C1 segment of cervical spinal cord (tissue), 14 donors: ENCODE measurements around the gene HEPHL1.
"Not testable (repeated sequence)": the region's sequence is repeated elsewhere in the genome, so short reads cannot be mapped to it uniquely, and the experiment has no call there.

Experiments
- DNase-seq, 14 donors: peaks; one replicate each; lab custom pipeline; 2025; lab: John Stamatoyannopoulos, UW

HEPHL1 gene

GRCh38 chr11:94020777-94021481 lies at the start of gene HEPHL1:
Gene HEPHL1 (plus strand): TSS chr11:94021354. CDS start chr11:94021369, 15 bp downstream.
- no peak for DNase-seq

GRCh38 chr11:93972790-93973189 lies 48.4 kb upstream of the HEPHL1 start:
- no peak for DNase-seq

- DNase-seq: not testable (repeated sequence)
Observed at GRCh38 chr11:93973322-93974051, 47.7 kb upstream of the HEPHL1 start.

GRCh38 chr11:93974759-93975158 lies 46.4 kb upstream of the HEPHL1 start:
- DNase-seq: no peak

GRCh38 chr11:93976577-93977254 lies 44.4 kb upstream of the HEPHL1 start:
- DNase-seq: not testable (repeated sequence)

GRCh38 chr11:93983542-93984195 lies 37.5 kb upstream of the HEPHL1 start:
- no peak for DNase-seq

GRCh38 chr11:93984196-93984567 lies 37.0 kb upstream of the HEPHL1 start:
- DNase-seq: no peak

- DNase-seq: no peak
Observed at GRCh38 chr11:93984936-93985335, 36.2 kb upstream of the HEPHL1 start.

GRCh38 chr11:93986716-93987115 lies 34.4 kb upstream of the HEPHL1 start:
- DNase-seq: peak in 1 of 14 donors; percentile 12

GRCh38 chr11:93988455-93988854 lies 32.7 kb upstream of the HEPHL1 start:
- no peak for DNase-seq

GRCh38 chr11:93988912-93989311 lies 32.2 kb upstream of the HEPHL1 start:
- no peak for DNase-seq

GRCh38 chr11:93993747-93994146 lies 27.4 kb upstream of the HEPHL1 start:
- no peak for DNase-seq

- DNase-seq: no peak
Observed at GRCh38 chr11:93997741-93998140, 23.4 kb upstream of the HEPHL1 start.

- no peak for DNase-seq
Observed at GRCh38 chr11:94000659-94001058, 20.5 kb upstream of the HEPHL1 start.

GRCh38 chr11:94002226-94002625 lies 18.9 kb upstream of the HEPHL1 start:
- DNase-seq: no peak

- DNase-seq: no peak
Observed at GRCh38 chr11:94007426-94007825, 13.7 kb upstream of the HEPHL1 start.

- no peak for DNase-seq
Observed at GRCh38 chr11:94007906-94008305, 13.2 kb upstream of the HEPHL1 start.

GRCh38 chr11:94010136-94010535 lies 11.0 kb upstream of the HEPHL1 start:
- DNase-seq: no peak

- no peak for DNase-seq
Observed at GRCh38 chr11:94011478-94011877, 9.7 kb upstream of the HEPHL1 start.

- DNase-seq: no peak
Observed at GRCh38 chr11:94017446-94017845, 3.7 kb upstream of the HEPHL1 start.

GRCh38 chr11:94018721-94019120 lies 2.4 kb upstream of the HEPHL1 start:
- no peak for DNase-seq

GRCh38 chr11:94023856-94024255 lies 2.7 kb downstream of the HEPHL1 start:
- no peak for DNase-seq
